HepG2 (cell line): Measurements from ENCODE around the gene ITPR1. TPM values are rescaled to one million over a fixed set of nuclear protein-coding genes. Genes with fewer than 3 reads are reported as not detected.

Source experiments
- ATAC-seq: fragments of 200-7000 bp; cut with Tn5 transposase; 3 replicates; pipeline ENCODE4 v1.9.1; 2020; ENCODE audit warnings: mild to moderate bottlenecking, moderate library complexity
- BruUV-seq: library from RNA; stranded (reverse); fragments of 400-500 nt; replicated peaks from 2 replicates; lab custom pipeline; 2021; lab: Mats Ljungman, UMichigan
- CTCF ChIA-PET: fragments of 300-600 bp; formaldehyde crosslinking; extraction: SDS; loops from one replicate; lab custom pipeline; 2021; ENCODE audit warnings: low total read pairs, inconsistent platforms, low intra/inter-chr PET ratio; lab: Yijun Ruan, JAX
- POLR2A ChIA-PET: fragments of 350-600 bp; sonication (Branson Sonifier 250); formaldehyde crosslinking; loops from one replicate; lab custom pipeline; 2020; ENCODE audit warnings: antibody characterized with exemption, inconsistent platforms; lab: Yijun Ruan, JAX
- DNase-seq: peaks from one replicate; pipeline ENCODE4 v3.0.0-alpha.2; 2015; ENCODE audit warnings: low spot score
- FAIRE-seq: peaks from 3 replicates; lab custom pipeline; 2011; peaks lifted over from hg19 to GRCh38; lab: Jason Lieb, UNC
- H2AFZ ChIP-seq: one replicate; pipeline ENCODE4 v1.6.1; 2011; ENCODE audit warnings: low read length, inconsistent platforms
- H3K27ac ChIP-seq: fragments of 300-600 bp; 3 replicates; pipeline ENCODE4 v1.8.0; 2011; ENCODE audit warnings: mixed run types, mild to moderate bottlenecking, mixed read lengths, low read length, inconsistent platforms; ENCODE audit not compliant: insufficient read depth; ENCODE audit errors: extremely low read length
- H3K27me3 ChIP-seq, 2 experiments: fragments of 200-600 bp in 1 of 2; 2 replicates in 1 of 2; 3 replicates in 1 of 2; pipeline versions ENCODE4 v1.6.0 to v1.8.0; 2011; ENCODE audit warnings: low read length in 2 of 2, mild to moderate bottlenecking in 2 of 2, moderate library complexity in 2 of 2, inconsistent platforms in 1 of 2; ENCODE audit not compliant: insufficient read depth in 2 of 2, control insufficient read depth in 1 of 2
- H3K36me3 ChIP-seq, 2 experiments: fragments of 200-600 bp in 1 of 2; replicated peaks in 1 of 2; 2 replicates in 1 of 2; 3 replicates in 1 of 2; pipeline versions ENCODE4 v1.5.1 to v1.8.0; 2011; ENCODE audit warnings: low read length in 2 of 2, inconsistent platforms in 1 of 2; ENCODE audit not compliant: insufficient read depth in 2 of 2, control insufficient read depth in 1 of 2
- H3K4me1 ChIP-seq: 2 replicates; pipeline ENCODE4 v1.5.1; 2012; ENCODE audit warnings: low read length, inconsistent platforms; ENCODE audit not compliant: insufficient read depth
- H3K4me2 ChIP-seq: 2 replicates; pipeline ENCODE4 v1.6.0; 2011; ENCODE audit warnings: low read depth, low read length, inconsistent platforms
- H3K4me3 ChIP-seq, 3 experiments: fragments of 200-600 bp in 1 of 3; sonication (generic), shearing (Covaris generic) in 1 of 3; replicated peaks in 1 of 3; 2 replicates each; pipeline ENCODE4 v1.5.1; 2011 to 2016; ENCODE audit warnings: low read length in 3 of 3, inconsistent platforms in 2 of 3, low read depth in 2 of 3, mild to moderate bottlenecking in 2 of 3, control low read depth in 1 of 3, mixed read lengths in 1 of 3; ENCODE audit not compliant: insufficient read depth in 1 of 3
- H3K79me2 ChIP-seq: one replicate; pipeline ENCODE4 v1.6.1; 2011; ENCODE audit warnings: low read length, inconsistent platforms; ENCODE audit not compliant: insufficient read depth
- H3K9ac ChIP-seq: 2 replicates; pipeline ENCODE4 v1.6.0; 2011; ENCODE audit warnings: mild to moderate bottlenecking, low read depth, low read length, inconsistent platforms; ENCODE audit not compliant: insufficient read depth
- H3K9me3 ChIP-seq: 2 replicates; pipeline ENCODE4 v1.5.1; 2012; ENCODE audit warnings: mild to moderate bottlenecking, low read length
- H4K20me1 ChIP-seq: 2 replicates; pipeline ENCODE4 v1.6.0; 2011; ENCODE audit warnings: inconsistent platforms, mild to moderate bottlenecking, low read length, moderate library complexity; ENCODE audit not compliant: insufficient read depth
- FOXO4 ChIP-seq: sonication (generic); formaldehyde crosslinking; conservative IDR thresholded peaks from 2 replicates; pipeline ENCODE4 v1.8.1; 2023; ENCODE audit warnings: missing genetic modification reagents
- PHF8 ChIP-seq: sonication (generic); formaldehyde crosslinking; IDR thresholded peaks from 2 replicates; pipeline ENCODE4 v1.5.0; 2020; ENCODE audit warnings: missing genetic modification reagents
- RFX5 ChIP-seq: IDR thresholded peaks from 2 replicates; pipeline ENCODE4 v1.6.1; 2011; ENCODE audit warnings: low read depth, low read length, improper control_type of control experiment
- SNAPC2 ChIP-seq: sonication (generic); formaldehyde crosslinking; IDR thresholded peaks from 2 replicates; pipeline ENCODE4 v1.8.1; 2022; ENCODE audit warnings: mild to moderate bottlenecking, missing genetic modification reagents
- U2AF2 ChIP-seq: fragments of 200-400 bp; formaldehyde crosslinking; IDR thresholded peaks from 2 replicates; pipeline ENCODE4 v1.6.1; 2017; ENCODE audit warnings: low read depth, mild to moderate bottlenecking, low read length
- ZFAT ChIP-seq: sonication (generic); formaldehyde crosslinking; conservative IDR thresholded peaks from 2 replicates; pipeline ENCODE4 v1.8.1; 2023; ENCODE audit warnings: missing genetic modification reagents, inconsistent platforms
- ZFP62 ChIP-seq: sonication (generic); formaldehyde crosslinking; IDR thresholded peaks from 2 replicates; pipeline ENCODE4 v1.4.0; 2020; ENCODE audit warnings: missing genetic modification reagents
- ZKSCAN1 ChIP-seq: fragments of 150-350 bp; IDR thresholded peaks from 2 replicates; pipeline ENCODE4 v1.6.1; 2014; ENCODE audit warnings: low read length
- ZNF550 ChIP-seq: sonication (generic); formaldehyde crosslinking; IDR thresholded peaks from 2 replicates; pipeline ENCODE4 v1.4.0; 2020; ENCODE audit warnings: mild to moderate bottlenecking, missing genetic modification reagents, borderline replicate concordance
- ZNF674 ChIP-seq: sonication (generic); formaldehyde crosslinking; IDR thresholded peaks from 2 replicates; pipeline ENCODE4 v1.5.0; 2020; ENCODE audit warnings: low read depth, mild to moderate bottlenecking, missing genetic modification reagents
- ZNF841 ChIP-seq: sonication (generic); formaldehyde crosslinking; IDR thresholded peaks from 2 replicates; pipeline ENCODE4 v1.8.1; 2023; ENCODE audit warnings: missing genetic modification reagents, borderline replicate concordance
- ZSCAN25 ChIP-seq: sonication (generic); formaldehyde crosslinking; IDR thresholded peaks from 2 replicates; pipeline ENCODE4 v1.8.0; 2022; ENCODE audit warnings: mild to moderate bottlenecking, missing genetic modification reagents
- WGBS: methylation state at CpG from one replicate; pipeline ENCODE4 v1.1.6; 2017; ENCODE audit warnings: low lambda C conversion rate; 5-methylcytosine and 5-hydroxymethylcytosine counted together
- in situ Hi-C: cut with HindIII; loops from 2 replicates; pipeline ENCODE4 v1.10.0; 2017; ENCODE audit warnings: low pct_unique_long_range_greater_than_20kb; ENCODE audit not compliant: extremely low pct_ligation_motif_present
- intact Hi-C: fragments of 100-400 bp; cut with micrococcal nuclease; formaldehyde crosslinking; loops from one replicate; pipeline ENCODE4 v1.10.0; 2022; ENCODE audit not compliant: unreplicated experiment
- polyA plus RNA-seq, 8 experiments: library from polyadenylated mRNA; depleted of rRNA in 3 of 8; stranded (reverse) in 7 of 8; unstranded in 1 of 8; fragments of >200 nt; fragmentation: Illumina TruSeq in 4 of 8; extraction: Trizol in 4 of 8; gene quantifications; 2 replicates each; pipeline versions ENCODE4 v1.2.1 to v1.2.3, GENCODE V29; 2011 to 2016; ENCODE audit warnings: low read depth in 4 of 8, missing spikeins in 1 of 8, mixed read lengths in 1 of 8; ENCODE audit not compliant: insufficient read depth in 1 of 8
- total RNA-seq, 5 experiments: library from RNA; depleted of rRNA; stranded (reverse); fragments of >200 nt; fragmentation: Illumina TruSeq; extraction: Trizol; gene quantifications; 2 replicates each; pipeline ENCODE4 v1.2.3, GENCODE V29; 2016; ENCODE audit warnings: low read depth in 1 of 5
- TF ChIP-seq, protein P1 (sequence below), 2 experiments: fragments of 450-650 bp in 1 of 2; sonication (generic) in 1 of 2; formaldehyde crosslinking in 1 of 2; IDR thresholded peaks; 2 replicates each; pipeline versions ENCODE4 v1.6.1 to v1.8.0; 2016 to 2022; ENCODE audit warnings: antibody characterized with exemption in 1 of 2, mild to moderate bottlenecking in 1 of 2, missing genetic modification reagents in 1 of 2

The ITPR1 gene
- total and polyA plus RNA-seq, 2 of the 13 experiments (the other 11 are each of a cell fraction or from before 2014, with no cell fraction given): 10.0 to 11.4 TPM

- no peak for ATAC-seq
These were observed 75.7 kb downstream of the ITPR1 start for GRCh38 chr3:4568841-4569240.

More at GRCh38 chr3:4568841-4569240, 75.7 kb downstream of the ITPR1 start:
- 86% methylated on average over 3 of the region's 3 CpGs for WGBS
- TF ChIP-seq ZNF674 (CRISPR knock-in tag) (no peak), ZNF550 (CRISPR knock-in tag) (no peak), ZNF841 (no peak), SNAPC2 (no peak), ZFAT (CRISPR knock-in tag) (no peak), U2AF2 (no peak), FOXO4 (CRISPR knock-in tag) (no peak), ZSCAN25 (CRISPR knock-in tag) (no peak), ZKSCAN1 (no peak), ZFP62 (CRISPR knock-in tag) (no peak), RFX5 (no peak), PHF8 (no peak)
- TF ChIP-seq, protein P1, sequence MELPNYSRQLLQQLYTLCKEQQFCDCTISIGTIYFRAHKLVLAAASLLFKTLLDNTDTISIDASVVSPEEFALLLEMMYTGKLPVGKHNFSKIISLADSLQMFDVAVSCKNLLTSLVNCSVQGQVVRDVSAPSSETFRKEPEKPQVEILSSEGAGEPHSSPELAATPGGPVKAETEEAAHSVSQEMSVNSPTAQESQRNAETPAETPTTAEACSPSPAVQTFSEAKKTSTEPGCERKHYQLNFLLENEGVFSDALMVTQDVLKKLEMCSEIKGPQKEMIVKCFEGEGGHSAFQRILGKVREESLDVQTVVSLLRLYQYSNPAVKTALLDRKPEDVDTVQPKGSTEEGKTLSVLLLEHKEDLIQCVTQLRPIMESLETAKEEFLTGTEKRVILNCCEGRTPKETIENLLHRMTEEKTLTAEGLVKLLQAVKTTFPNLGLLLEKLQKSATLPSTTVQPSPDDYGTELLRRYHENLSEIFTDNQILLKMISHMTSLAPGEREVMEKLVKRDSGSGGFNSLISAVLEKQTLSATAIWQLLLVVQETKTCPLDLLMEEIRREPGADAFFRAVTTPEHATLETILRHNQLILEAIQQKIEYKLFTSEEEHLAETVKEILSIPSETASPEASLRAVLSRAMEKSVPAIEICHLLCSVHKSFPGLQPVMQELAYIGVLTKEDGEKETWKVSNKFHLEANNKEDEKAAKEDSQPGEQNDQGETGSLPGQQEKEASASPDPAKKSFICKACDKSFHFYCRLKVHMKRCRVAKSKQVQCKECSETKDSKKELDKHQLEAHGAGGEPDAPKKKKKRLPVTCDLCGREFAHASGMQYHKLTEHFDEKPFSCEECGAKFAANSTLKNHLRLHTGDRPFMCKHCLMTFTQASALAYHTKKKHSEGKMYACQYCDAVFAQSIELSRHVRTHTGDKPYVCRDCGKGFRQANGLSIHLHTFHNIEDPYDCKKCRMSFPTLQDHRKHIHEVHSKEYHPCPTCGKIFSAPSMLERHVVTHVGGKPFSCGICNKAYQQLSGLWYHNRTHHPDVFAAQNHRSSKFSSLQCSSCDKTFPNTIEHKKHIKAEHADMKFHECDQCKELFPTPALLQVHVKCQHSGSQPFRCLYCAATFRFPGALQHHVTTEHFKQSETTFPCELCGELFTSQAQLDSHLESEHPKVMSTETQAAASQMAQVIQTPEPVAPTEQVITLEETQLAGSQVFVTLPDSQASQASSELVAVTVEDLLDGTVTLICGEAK (IDR thresholded peaks at IDR 0.05): no peak
- TF ChIP-seq, protein P1 (CRISPR knock-in tag; IDR thresholded peaks at IDR 0.05): no peak
- POLR2A ChIA-PET: no interaction called here
- H3K9me3 ChIP-seq: no peaks in the 10 kb centered on the region
- no peaks in the 10 kb centered on the region for H3K27me3 ChIP-seq
- H3K36me3 ChIP-seq: no peaks in the 10 kb centered on the region
- H3K9ac ChIP-seq: no peak overlapping the region
- no TSS peak for BruUV-seq
- peaks cover 60% of the 10 kb centered on the region for H3K4me1 ChIP-seq
- H3K4me2 ChIP-seq: no peak overlapping the region
- no peaks in the 10 kb centered on the region for H3K79me2 ChIP-seq
- FAIRE-seq: no peak
- H4K20me1 ChIP-seq: no peaks in the 10 kb centered on the region
- H2AFZ ChIP-seq: no peak overlapping the region
- no peak overlapping the region for H3K4me3 ChIP-seq
- DNase-seq: no peak
- in situ Hi-C loops (loop anchor here (5.0 kb wide), 1 partner anchor 72 kb away; no protein-coding TSS in a partner anchor), intact Hi-C loops (no loop called here)
- no peak overlapping the region for H3K27ac ChIP-seq
- CTCF ChIA-PET: no interaction called here
